ENCODE measurements around the gene ZSWIM9.

- no peak for TF ChIP-seq CTCF (IDR thresholded peaks at IDR 0.05)
- TF ChIP-seq POLR2A (IDR thresholded peaks at IDR 0.05), result no peak
These were observed 1.2 kb downstream of the ZSWIM9 start for GRCh38 chr19:48171710-48172109.
